PFSK-1 (cell line): ENCODE results near the gene LYL1.

ENCODE experiments used
- POLR2AphosphoS5 ChIP-seq: IDR thresholded peaks from 2 replicates; pipeline ENCODE4 v1.6.1; 2012; ENCODE audit warnings: low read depth, mild to moderate bottlenecking, control low read depth, low read length, moderate library complexity
- TAF1 ChIP-seq: IDR thresholded peaks from 2 replicates; pipeline ENCODE4 v1.6.1; 2012; ENCODE audit warnings: low read length, control low read depth, borderline replicate concordance; ENCODE audit not compliant: insufficient read depth

DNA sequence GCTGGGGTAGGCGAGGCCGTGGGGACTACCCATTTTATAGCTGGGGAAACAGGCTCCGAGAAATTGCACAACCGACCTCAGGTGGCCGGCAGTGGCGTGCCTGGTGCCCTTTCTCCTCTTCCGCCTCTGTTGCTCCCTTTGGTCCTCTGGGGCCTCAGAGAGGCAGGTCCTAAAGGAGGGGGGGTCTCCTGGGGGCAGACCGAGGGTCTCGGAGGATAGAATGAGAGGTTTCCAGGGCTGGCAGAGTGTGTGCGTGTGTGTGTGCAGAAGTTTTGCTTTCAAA lies 36.2 kb upstream of the LYL1 start:
- TF ChIP-seq TAF1 (no peak), POLR2AphosphoS5 (no peak)
